Right lobe of liver (tissue), 4 donors: Measurements from ENCODE around the gene TNS3.

Source experiments
- CTCF ChIP-seq, 4 donors: fragments of 200-600 bp in 3 of 4; fragments of 450-650 bp in 1 of 4; IDR thresholded peaks; one replicate each; pipeline versions ENCODE4 v1.5.1 to v1.8.0; 2016 to 2022; ENCODE audit warnings: antibody characterized with exemption in 4 of 4, mild to moderate bottlenecking in 2 of 4
- POLR2A ChIP-seq: fragments of 450-650 bp; IDR thresholded peaks from one replicate; pipeline ENCODE4 v1.6.1; 2017; ENCODE audit warnings: antibody characterized with exemption, mild to moderate bottlenecking
- donor health status: DM: no; HTN: no; CAD: no.
- donor health status: DM: no; HTN: no; CAD: no.
- donor health status: DM: no; HTN: yes; CAD: no.

GRCh38 chr7:47354071-47354470 lies 227.8 kb downstream of the TNS3 start:
- no peak for TF ChIP-seq CTCF (IDR thresholded peaks at IDR 0.05)
- no peak for TF ChIP-seq POLR2A
